GM19023 (cell line): ENCODE results near the gene AKAP8L.
A peak's percentile ranks its signal among the peaks of the same experiment; 100 is the strongest.

Experiments used
- ATAC-seq: cut with Tn5 transposase; IDR thresholded peaks from one replicate; pipeline ENCODE4 v1.9.1; 2021; ENCODE audit warnings: mild to moderate bottlenecking, moderate library complexity; ENCODE audit not compliant: unreplicated experiment

The AKAP8L gene

GRCh38 chr19:15418579-15419412, at the start of gene AKAP8L:
AKAP8L (minus strand) TSS chr19:15418988; CDS start chr19:15418923, 65 bp downstream.
- peak; percentile 93 for ATAC-seq

DNA sequence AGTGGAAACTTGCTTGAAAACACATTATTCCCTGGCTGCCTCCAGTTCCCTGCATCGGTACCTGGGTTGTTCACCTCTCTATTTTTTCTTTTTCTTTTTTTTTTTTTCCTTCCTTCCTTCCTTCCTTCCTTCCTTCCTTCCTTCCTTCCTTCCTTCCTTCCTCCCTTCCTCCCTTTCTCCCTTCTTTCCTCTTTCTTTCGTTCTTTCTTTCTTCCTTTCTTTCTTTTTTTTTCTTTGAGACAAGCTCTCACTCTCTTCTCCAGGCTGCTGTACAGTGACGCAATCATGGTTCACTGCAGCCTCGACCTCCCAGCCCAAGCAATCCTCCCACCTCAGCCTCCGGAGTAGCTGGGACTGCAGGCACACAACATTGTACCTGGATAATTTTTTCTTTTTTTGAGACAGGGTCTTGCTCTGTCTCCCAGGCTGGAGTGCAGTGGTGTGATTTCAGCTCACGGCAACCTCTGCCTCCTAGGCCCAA, 49.0 kb upstream of the AKAP8L start:
- no peak for ATAC-seq

DNA sequence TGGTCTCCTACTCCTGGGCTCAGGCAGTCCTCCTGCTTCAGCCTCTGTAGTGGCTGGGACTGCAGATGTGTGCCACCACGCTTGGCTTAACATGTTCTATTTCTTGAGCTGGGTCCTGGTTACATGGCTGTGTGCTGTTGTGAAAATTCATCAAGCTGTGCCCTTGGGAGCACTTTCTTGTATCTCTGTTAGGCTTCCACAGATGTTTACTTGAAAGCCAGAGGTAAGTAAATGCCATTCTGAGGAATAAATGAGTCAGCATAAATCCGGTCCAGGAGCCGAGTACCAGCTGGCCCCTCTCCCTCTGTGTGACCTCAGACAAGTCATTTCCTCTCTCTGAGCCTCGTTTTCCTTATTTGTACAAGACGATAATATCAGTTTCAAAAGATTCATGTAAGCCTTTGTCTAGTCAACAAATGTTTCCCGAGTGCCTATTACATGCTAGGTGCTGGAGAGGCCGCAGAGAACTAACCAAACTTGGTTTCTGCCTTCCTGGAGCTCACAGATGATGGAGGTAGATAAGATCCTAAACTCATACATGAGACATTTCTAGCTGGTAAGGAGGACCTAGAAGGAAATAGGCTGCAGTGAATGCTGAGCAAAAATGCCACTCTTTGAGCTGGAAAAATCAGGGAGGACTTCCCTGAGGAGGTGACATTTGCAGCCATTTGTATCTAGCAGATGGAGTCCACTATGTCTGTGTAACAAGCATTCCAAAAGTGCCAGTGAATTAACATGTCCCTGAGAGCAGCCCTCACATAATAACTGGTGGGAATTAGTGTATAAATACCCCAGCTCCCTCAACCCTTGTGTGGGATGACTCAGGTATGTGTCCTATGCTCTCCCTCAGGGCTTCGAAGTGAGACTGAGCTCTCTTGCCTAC, 48.3 kb upstream of the AKAP8L start:
- peak; percentile 49 for ATAC-seq

DNA sequence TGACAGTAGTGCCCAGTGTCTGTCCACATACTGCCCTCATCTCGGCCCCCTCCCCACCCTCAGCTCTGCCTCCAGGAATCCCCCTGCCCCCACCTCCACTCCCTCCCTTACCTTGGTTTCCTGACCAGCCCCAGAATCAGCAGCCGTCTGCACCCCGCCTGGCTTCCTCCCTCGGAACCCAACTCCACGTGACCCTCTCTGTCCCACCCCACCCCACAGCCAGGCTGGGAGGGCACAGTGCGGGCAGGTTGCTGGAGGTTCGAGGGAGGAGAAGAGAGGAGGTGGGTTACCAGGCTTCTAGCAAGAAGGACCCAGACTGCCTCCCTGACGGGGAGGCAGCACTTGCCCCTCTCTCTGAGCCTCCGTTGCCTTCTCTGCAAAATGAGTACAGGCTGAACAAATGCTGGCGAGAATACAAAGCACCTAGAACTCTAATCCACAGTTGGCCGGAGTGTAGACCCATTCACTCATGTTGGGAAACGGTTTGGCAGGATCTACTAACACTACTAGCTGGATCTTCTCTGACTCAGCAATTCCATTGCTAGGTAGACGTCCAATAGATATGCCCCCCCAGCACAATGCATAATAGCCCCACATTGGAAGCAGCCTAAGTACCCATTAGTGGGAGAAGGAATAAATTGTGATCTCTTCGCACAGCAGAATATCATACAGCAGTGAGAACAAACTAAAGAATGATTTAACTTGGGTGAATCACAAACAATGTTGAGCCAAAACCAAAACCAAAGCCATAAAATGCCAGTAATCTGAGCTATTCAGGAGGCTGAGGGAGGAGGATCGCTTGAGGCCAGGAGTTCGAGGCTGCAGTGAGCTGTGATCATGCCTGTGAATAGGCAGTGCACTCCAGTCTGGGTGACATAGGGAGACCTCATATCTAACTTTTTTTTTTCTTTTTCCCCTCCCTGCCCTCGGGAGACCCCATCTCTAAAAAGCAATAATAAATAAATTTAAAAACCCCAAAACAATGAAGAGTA, 45.9 kb upstream of the AKAP8L start, which contains the start of gene RASAL3:
Gene RASAL3 (minus strand): TSS at position 151 of the 992 bp plus-strand sequence. CDS start 186 bp downstream, outside the sequence.
- peak; percentile 53 for ATAC-seq

DNA sequence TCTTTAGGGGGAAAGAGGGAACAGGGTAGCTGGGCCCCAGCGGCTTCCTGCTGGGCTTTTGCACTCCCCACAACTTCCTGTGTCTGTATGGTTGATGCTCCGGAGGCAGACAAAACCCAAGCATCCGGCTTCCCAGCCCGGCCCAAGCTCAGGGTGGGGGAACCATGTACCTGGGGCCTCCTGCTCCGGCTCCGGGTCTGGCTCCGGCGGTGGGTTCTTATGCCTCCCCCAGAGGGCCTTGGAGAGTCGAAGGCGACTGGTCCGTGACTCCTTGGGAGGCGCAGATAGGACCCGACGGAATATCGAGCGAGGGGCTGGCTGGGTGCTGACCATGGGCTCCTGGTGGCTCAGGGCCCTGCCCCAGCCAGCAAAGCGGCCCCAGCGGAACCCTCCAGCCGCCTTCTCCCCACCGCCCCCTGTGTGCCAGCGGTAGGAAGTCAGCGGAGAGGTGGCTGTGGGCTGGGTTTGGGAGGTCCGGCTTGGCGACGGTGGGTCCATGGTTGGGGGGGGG, 45.1 kb upstream of the AKAP8L start:
- ATAC-seq: peak; percentile 45

GRCh38 chr19:15461694-15462093, 42.9 kb upstream of the AKAP8L start:
- ATAC-seq: no peak

DNA sequence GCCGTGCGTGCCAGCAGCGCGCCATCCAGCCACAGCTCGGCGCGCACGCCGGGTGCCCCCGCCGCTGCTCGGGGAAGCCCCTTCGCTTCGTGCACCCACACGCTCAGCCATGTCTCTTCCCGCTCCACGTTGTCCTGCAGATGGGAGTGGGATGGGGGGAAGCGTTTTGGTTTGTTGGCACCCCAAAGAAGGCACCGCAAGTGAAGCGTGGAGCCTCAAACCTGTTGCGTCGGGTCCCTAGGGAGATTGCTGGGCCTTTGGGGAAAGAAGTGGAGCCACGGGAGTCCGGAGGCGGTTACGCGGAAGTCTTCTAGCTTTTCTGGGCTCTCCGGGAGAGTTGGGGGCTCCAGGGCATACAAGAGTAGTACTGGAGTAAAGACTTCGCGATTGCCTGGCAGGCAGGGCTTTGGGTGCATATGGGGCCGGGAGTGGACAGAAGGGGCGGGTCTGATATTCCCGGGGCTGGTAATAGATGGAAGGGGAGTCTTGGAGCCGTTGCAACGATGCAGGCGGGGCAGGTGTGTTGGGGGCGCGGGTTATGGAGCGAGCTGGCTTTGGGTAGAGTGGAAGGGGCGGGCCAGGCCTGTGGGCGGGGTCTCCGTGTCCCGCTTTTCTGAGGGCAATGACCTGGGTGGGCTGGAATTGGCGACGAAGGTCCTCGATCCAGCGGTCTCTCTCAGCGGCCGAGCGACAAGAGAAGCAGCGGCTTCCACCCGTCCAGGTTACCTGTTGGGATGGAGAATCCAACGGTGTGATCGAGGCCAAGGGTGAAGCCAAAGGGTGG, 39.1 kb upstream of the AKAP8L start:
- no peak for ATAC-seq

DNA sequence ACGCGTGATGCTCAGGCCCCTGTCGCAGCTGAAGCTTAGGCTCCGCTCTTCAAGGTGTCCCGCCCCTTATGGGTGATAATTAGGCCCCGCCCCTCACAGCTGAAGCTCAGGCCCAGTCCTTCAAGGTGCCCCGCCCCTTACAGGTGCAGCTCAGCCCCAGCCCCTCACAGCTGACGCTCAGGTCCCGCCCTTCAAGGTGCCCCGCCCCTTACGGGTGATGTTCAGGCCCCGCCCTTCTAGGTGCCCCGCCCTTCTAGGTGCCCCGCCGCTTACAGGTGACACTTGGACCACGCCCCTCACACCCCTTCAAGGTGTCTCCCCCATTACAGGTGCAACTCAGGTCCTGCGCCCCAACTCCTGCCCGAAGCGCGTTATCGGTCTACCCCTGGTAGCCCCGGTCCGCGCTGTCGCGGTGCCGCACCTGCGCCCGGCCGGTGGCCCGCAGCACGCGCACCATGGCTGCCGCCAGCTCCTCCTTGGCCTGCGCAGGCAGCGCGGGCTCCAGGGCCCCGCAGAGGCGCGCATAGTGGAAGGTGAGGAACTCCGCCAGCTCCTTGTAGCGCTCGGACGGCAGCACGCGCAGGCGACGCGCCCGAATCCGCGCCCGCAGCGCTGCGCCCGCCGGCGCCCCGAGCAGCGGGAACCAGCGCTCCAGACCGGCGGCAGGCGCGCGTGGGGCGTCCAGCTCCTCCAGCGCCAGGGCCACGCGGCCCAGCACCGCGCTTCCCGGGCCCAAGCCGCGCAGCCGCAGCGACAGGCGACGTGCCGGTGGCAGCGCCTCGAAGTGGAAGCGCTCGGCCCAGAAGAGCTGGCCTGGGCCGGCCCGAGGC, 38.3 kb upstream of the AKAP8L start:
- ATAC-seq: no peak

DNA sequence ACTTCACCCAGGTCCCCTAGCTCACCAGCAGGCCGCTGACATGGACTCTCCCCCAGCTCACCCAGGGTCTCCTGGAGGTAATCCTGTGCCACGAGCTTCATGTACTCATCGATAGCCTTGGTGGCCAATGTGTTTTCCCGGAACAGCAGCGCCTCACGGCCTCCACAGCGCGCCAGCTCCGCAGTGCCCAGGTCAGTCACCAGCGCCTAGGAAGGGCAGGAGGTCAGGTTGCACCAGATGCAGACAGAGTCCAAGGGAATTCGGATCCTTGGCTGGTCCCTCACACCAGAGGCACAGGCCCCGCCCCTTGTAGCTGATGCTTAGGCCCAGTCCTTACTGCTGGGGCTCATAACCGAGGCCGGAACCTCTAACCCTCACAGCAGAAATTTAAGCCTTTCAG, 37.7 kb upstream of the AKAP8L start:
- ATAC-seq: no peak

GRCh38 chr19:15455996-15456395, 37.2 kb upstream of the AKAP8L start:
- ATAC-seq: no peak

GRCh38 chr19:15453906-15454860, 35.4 kb upstream of the AKAP8L start:
- ATAC-seq: no peak

DNA sequence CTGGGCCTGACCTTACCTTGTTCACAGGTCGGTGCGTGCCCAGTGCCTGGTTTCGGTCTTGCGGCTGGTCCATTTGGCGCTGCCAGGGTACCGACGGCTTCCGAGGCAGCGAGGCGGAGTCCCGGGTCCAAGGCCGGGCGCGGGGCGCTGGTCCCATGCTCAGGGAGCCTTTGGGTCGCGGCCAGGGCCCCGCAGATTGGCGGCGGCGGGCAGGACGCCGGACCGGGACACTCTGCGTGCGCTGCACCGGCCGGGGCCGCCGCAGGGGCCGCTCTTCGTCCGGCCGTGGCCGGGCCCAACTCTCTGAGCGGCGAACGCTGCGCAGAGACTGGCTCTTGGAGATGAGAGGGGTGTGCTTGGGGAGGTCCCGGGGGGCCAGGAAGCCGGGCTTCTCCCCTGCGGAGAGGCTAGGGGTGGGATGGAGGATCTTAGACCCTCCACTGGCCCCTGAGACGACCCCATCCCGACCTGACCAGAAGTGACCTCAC, 34.3 kb upstream of the AKAP8L start:
- no peak for ATAC-seq

- ATAC-seq: no peak
Observed at GRCh38 chr19:15452111-15453047, 33.6 kb upstream of the AKAP8L start.

DNA sequence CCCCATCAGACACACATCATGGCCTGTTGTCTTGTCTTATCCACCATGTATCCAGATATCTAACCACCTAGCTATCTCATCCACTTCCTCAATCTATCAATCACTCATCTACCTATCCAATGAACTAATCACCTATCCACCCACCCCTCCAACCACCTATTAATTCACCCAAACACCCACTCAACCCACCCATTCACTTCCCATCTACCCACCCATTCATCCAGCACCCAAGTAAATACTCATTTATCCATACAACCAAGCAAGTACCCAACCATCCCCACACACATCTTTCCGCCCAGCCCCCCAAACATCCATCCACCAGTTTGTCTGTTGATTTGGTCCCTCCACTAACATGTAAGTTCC, 31.7 kb upstream of the AKAP8L start:
- ATAC-seq: no peak

GRCh38 chr19:15449620-15450527, 31.1 kb upstream of the AKAP8L start, which contains the start of gene WIZ:
WIZ (minus strand) TSS chr19:15449956; CDS start chr19:15448307, 1,649 bp downstream.
- ATAC-seq: peak; percentile 58
